Measurements from ENCODE around the gene COL27A1.

GRCh38 chr9:114252394-114252793 lies 97.1 kb downstream of the COL27A1 start:
- TF ChIP-seq CTCF (IDR thresholded peaks at IDR 0.05), result no peak
- no peak for TF ChIP-seq POLR2A (IDR thresholded peaks at IDR 0.05)

Data from testis (tissue), 2 donors.